T-helper 9 cell (primary cell): Measurements from ENCODE around the gene DCDC2C.

ENCODE experiments used
- DNase-seq: peaks from one replicate; pipeline ENCODE4 v3.0.0-alpha.2; 2020

DCDC2C gene

DNA sequence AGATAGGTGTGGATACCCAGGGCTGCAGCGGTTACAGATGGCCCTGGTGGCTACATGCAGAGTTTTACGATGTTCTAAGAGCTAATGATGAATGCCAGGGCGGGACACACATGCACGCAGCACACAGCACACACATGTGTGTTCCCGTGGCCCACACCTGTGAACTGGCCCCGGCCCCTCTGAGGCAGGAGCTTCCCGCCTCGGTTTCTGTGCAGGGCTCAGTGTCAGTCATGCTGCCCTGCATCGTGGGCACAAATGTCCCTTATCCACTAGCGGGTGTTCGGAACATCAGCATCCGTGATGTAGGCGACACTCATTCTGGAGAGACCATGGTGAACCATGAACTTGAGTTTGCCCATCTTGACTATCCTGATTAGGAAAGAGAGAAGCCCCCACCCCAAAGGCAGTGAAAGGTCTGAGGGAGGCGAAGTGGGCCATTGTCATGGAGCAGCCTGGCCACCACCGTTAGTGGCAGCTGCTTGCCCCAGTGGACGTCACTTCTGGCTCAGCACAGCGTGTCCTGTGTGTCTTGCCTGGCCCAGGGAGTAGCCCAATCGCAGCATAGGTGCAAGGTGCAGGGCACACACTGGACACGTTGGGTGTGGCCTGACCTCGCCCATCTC is 43.8 kb downstream of the DCDC2C start:
- no peak for DNase-seq

DNA sequence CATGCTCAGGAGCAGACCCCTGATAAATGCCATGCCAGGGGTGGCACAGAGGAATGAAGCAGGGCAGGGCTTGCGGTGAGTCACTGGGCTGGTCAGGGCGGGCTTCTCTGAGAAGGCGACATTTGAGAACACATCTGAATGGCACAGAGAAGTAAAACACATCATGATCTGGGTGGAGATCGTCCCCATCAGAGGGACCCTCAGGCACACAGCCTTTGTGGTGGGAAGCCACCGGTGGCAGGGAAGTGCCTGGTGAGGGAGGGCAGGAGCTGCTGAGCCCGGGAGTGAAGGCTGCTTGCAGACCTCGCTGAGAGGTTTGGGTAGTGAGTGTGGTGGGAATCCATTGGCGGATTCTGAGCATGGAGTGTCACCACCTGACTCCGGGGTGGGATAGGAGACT is 44.5 kb downstream of the DCDC2C start:
- no peak for DNase-seq

DNA sequence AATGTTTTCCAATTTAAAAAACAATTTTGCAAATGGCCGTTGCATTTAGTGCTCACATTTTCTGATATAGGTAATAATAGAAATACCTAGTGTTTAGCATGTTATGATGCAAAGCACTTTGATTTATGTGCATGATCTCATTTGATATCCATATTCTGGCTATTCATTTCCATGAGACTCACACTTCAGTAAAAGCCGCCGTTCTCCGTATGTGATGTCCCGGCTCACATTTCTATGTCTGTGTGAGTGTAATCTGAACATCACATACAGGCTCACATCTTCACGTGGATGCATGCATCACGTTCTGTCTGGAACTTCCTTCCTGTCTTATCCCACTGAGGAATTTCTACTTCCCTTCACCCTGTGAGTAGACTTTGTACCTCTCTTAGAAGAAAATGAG is 45.8 kb downstream of the DCDC2C start:
- DNase-seq: no peak

DNA sequence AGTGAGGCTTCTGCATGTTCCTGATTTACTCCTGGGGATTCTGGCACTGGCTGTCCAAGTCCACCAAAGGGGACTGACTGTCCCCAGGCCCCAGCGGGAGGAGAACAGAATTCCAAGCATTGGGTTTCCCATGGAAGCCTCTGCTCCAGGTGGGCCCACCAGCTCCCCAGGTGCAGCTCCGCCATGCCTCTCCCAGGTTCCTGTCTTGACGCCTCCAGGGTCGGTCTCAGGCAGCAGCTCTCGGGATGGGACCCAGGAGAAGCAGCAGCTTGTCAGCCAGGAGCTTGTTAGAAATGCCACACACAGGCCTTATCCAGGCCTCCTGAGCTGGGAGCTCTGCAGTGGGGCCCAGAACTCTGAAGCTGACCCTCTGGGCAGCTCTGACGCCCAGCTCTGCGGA is 47.9 kb downstream of the DCDC2C start:
- DNase-seq: no peak

DNA sequence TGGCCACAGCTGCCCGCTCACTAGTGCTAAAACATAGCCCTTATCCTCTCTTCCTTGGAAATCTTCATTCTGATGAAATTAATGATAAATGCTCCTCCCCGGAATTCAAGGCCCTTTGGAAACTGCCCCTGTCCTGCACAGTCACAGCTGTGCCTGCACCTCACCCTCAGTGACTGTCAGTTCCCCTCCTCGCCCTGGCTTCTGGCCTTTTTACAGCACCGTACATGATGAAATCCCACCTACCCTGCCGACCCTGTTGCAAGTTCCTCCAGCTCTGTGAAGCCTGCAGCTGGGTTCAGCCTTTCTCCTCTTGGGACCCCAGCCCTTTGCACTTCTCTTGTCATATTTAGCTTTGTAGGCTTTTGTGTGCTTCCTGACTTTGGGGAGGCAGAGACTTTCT is 48.4 kb downstream of the DCDC2C start:
- DNase-seq: no peak

DNA sequence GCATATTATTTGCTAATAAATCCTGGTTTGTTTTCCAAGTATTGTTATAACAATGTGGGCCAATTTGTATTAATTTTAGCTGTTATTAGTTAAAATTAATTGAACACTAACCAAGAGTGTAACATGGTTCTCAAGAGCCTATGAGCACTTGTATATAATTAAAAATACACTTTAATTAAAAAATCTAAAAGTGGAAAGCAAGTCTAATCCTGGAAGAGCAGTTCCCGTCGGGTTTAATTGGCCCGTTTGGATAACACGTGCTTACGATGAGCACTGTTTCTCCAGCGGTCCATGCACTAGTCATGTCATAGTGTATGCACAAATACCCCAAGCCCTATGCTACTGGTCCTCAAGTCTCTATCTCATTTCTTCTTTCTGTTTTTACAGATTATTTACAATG is 49.0 kb downstream of the DCDC2C start:
- no peak for DNase-seq

DNA sequence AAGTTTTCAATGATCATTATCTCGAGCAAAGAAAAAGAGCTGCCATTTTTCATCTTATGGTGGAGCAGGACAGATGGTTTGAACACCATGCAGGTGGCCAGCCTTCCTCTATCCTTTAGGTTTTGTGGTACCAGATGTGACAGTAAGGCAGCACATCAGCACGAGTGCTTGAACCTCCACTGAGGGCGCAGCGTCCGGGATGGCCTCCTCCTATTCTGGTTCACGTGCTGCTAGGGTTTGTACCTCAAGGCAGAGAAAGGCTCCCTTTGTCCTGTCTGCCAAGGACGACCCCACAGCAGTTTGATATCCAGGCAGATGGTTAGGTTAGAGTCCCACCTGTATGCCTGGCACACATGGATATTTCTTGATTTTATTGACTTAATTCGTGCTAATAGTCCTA is 50.2 kb downstream of the DCDC2C start:
- DNase-seq: no peak

DNA sequence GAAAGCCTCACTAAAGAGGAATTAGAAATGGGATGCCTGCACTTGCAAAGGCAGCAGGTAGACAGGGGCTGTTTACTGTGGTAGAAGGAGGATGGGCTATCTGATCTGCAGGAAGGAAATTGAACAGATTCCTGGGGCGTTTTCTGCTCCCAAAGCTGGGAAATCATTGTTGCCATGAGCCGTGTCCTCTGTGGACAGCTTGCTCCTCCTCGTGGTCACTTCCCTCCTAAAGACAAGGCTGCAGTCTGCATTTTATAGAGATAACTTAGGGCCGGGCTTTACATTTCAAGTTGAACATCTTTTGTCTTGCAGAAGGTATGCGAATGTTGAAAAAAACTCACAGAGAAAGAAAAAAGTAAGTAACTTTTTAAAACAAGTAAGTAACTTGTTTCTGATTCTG is 50.9 kb downstream of the DCDC2C start:
- no peak for DNase-seq

DNA sequence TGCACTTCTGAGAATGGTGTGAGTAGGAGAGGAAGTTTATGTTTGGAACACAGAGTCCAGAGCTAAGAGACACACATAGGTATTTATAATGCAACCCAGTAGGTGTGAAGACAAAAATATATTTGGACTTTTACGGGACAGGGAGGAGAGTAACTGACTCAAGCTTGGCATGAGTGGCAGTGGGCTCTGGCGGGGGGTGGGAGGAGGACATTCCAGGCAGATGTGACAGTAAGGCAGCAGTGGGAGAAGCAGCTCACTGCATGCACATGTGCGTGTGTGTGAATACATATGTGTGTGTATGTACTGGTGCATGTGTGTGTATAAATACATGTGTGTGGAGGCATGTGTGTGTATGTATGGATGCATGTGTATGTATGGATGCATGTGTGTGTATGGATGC is 51.4 kb downstream of the DCDC2C start:
- no peak for DNase-seq

DNA sequence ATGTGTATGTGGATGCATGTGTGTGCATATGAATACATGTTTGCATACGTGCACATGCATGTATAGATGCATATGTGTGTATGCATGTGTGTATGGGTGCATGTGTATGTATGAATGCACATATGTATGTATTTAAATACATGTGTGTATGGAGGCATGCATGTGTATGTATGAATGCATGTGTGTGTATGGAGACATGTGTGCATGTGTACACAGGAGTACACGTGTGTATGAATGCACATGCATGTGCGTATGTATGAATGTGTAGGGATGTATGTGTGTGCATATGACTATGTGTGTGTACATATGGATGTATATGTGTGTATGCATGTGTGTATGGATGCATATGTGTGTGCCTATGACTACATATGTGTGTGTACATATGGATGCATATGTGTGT is 51.9 kb downstream of the DCDC2C start:
- no peak for DNase-seq

DNA sequence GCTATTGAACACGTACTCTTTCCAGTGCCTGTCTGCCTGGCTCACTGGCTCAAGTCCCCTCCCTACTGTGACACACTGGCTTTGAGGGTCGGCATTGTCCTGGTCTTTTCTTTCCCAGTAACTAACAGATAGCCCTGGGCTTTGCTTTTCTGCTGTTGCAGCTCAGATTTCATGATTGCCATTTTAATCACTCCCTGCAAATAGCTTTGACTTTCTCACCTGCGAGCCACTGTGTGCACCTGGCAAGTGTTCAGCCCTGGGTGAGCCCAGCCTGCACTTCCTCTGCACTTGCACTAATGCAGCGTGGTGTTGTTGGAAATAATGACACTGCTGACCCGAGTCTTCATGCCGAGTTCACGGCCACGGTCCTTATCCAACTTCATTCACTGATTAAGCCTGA is 52.9 kb downstream of the DCDC2C start:
- DNase-seq: no peak

DNA sequence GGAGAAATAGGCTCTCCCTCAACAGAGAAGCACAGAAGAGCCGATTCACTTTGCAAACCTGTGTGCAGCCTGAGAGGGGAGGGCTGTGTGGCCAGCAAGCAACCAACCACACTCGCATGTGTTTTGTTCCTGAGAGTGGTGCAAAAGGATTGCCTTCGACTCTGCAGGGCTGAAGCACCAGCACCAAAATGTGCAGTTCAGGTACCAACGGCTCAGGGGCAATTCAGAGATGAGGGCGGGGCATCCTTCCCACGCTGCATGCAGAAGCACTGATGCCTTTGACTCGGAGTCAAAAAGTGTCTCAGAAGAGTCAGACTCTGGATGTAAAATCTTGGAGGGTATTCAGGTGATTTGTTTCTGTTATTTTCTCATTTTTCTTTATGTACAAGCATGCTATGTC is 55.5 kb downstream of the DCDC2C start:
- no peak for DNase-seq

DNA sequence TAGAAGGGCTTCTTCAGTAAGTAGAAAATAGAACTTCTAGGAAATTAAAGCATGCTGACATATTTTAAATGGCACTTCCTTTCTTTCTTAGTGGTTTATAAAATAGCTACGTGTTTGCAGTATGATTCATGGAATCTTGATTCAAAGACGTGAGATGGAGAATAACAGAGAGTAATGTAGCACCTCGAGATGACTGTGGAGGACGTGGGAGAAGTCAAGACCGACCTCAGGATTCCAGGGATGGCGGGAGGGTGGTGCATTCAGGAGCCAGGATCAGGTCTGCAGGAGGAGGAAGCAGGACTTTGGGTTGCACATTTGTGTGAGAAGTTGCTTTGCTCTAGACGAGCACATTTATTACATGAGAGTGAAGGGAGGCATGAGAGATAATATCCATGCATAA is 56.0 kb downstream of the DCDC2C start:
- DNase-seq: no peak

DNA sequence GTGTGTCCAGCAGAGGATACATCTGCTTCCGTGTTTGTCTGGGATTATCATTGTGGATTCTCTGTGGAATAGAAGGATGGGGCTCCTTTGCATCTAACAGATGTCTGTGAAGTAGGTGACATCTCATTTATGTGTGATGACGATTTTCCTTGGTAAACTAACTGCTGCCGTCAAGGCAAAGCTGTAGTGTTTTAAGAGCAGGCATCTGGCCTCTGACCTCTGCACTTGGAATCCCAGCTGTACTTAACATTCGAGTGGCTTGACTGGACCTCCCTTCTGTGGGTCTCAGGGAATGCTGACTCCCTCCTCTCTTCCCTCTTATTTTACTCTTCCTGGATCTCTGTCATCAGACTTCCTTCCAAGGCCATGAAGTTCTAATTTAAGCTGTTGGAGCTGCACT is 56.4 kb downstream of the DCDC2C start:
- DNase-seq: no peak

DNA sequence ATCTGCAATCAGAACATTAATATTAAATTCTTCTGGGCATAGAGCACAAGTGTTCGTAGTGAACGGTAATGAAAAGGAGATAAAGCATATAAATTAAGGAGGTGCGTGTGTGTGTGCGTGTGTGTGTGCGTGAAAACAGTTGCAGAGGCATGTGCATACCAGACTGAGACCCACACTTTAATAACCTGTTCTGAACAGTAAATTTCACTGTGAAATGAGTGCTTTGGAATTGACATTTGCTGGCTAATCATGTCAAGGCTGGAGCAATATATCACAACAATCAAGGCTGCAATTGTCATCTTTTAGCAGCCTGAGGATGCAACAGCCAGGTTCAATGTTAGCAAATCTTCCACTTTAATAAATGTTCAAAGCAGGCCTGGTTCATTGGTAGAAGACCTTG is 57.9 kb downstream of the DCDC2C start:
- DNase-seq: no peak

DNA sequence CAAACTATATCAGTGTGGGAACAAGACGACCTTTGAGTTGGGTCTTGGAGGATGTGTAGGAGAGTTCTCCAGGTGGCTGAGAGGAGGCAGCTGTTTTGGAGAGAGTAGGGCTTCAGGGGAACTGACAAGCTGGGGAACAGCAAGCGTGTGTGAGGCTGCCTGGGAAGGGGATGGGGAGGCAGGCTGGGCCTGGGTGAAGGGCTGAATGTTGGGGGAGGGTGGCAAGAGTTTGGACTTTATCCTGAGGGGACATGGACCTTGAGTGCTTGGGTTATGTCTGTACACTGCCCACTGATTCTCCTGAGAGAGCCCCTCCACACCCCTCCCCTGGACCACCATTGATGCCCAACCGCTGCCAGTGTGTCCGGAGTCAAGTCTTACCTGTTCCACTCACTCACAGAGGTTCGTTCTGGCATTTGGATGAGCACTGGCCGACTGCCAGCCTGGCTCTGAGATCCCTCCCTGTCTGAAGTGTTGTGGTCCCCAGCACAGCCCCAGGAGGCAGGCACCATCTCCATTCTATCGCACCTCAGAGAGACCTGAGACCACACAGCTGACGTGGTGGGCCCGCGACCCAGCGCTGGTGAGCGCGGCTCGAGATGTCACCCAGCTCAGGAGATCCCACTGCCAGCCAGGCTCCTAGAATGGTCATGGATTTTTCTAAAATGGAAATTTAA is 59.5 kb downstream of the DCDC2C start:
- no peak for DNase-seq

DNA sequence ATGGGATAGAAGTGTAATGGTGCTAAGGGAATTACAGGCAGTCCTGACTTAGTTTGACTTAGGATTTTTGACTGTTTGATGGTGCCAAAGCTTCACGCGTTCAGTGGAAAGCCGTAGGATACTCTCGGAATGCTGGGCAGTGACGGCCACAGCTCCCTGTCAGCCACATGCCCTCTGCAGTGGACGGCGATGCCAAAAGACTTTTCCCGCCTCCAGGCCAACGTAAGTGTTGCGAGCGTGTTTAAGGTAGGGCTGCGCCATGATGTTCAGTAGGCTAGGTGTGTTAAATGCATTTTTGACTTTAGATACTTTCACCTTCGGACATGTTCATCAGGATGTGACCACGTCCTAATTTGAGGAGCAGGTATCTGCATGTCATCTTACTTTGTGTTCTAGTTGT is 63.4 kb downstream of the DCDC2C start:
- no peak for DNase-seq

DNA sequence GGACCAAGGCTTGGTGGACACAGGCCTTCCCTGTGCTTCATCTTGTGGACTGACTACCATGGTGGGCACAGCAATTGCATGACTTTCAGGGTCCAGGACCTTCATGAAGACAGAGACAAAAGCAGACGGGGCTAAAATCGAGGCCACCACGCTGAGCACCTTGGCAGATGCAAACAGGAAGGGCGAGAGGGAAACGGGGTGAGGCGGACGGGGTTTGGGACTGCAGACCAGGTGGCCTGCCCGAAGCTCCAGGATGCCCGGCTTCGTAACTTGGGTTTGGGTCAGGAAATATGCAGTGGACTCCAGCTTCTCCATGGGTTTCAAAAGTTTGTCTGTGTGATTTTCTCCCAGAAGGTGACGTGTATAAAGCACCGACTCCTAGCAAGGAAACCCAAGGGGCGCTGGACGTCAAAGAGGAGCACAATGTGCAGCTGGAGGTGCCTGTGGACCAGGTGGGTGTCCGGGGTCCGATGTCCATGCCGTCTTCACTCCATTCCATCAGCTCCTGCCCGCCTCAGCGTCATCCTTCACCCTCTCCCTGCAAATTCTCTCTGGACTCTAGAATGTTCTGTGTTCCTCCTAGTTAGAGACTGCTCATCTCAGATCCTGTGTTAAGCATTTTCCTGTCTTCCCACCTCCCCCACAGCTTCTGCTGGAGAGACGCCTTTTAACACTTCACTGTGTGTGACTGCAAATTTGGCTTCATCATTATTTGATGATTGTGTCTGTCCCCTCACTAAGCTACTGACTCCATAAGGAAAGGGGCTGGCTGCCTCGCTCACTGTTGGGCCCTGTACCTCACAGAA is 65.8 kb downstream of the DCDC2C start:
- no peak for DNase-seq

DNA sequence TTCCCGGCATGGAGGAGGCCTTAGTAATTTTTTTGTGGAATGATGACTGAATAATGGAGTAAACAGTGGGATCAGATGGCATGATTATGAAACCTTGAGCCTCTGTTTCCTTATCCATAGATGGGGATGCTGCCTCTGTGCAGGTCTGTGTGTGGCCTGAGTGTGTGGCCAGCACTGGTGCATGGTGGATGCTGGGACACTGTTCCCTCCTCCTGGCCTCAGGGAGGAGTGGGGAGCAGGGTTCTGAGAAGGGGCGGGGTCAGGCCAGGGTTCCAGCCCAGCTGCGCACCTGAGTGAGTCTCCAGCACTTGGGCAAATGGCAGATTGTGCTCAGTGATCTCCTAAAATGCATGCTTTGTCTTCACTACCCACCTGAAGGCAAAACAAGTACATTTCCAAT is 66.4 kb downstream of the DCDC2C start:
- no peak for DNase-seq

DNA sequence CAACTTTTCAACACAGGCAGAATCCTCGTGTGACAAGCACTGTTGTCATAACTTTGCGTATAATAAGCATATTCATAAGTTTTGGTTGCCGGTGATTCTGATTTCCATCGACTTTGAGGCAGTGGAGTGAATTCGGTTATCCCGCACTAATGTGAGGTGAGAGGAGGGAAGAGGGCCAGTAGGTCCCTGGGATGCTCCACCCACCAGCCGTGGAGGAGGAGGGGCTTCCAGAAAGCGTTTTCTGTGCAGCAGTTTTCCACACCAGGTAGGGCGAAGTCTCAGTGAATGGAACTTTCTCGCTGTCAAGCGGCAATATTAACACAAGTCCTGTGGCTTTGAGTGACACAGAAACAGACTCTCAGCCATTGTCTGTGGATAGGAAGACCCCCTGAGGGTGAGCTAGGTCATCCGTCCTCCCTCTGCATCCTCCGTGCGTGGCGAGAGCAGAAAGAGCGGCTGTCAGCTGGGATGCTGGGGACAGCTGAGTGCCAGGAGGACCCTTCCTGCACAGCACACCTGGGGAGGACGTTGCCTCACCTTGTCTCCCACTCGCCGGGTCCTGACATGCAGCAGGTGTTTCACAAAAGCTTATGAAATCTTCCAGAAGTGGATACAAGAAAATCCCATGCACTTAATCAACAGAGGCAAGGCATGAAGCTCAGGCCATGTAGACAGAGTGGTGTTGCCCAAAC is 67.5 kb downstream of the DCDC2C start:
- no peak for DNase-seq

DNA sequence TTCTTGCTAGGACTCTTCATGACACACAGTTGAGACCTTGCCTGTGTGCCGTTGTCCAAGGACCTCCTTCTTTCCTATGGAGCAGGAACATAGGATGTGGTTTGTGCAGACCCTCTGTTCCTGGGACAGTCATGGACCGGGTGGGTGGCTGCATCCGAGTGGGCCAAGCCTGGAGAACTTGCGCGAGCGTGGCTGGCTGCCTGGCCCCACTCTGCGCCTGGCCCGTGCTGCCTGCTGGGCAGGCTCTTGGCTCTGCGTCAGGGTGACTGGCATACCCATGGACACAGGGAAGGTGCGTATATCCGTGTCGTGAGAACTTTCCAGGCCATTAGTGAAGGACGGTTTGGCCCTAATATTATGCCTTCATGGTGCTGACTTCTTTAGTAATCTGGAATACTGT is 68.2 kb downstream of the DCDC2C start:
- DNase-seq: no peak

DNA sequence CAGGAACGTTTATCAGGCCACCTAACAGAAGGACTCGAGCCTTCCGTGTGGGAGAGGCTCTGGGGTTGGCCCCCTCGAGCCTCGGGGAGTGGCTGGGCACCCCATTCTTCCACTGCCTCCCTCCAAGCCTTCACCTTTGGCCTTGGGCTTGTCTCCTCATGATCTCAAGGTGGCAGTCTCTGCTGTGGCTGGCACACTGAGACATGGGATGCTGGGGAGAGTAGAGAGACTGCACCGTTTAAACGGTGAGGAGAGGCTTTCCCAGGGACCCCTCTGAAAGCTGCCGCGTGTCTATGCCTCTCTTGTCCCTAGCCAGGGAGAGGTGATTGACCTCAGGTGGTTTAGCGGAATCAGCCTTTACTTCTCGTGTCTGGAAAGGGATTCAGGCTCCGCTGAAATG is 71.0 kb downstream of the DCDC2C start:
- DNase-seq: no peak

DNA sequence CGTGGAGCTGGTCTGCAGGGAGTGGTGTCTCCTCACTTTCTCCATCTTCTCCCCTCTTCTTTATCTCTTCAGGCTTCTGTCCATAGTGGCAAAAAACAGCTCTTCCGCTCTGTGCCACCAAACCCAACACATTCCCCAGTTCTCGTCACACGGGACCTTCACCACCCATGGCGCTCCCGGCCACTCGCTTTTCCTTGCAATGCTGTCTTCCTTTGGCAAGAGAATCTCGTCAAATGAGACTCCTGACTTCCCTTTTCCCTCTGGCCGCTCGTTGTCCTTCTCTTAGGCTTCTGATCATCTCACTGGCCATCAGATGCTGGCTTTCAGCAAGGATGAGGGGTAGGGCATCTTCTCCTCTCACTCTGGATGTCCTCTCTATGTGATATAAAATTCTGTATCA is 72.9 kb downstream of the DCDC2C start:
- no peak for DNase-seq

DNA sequence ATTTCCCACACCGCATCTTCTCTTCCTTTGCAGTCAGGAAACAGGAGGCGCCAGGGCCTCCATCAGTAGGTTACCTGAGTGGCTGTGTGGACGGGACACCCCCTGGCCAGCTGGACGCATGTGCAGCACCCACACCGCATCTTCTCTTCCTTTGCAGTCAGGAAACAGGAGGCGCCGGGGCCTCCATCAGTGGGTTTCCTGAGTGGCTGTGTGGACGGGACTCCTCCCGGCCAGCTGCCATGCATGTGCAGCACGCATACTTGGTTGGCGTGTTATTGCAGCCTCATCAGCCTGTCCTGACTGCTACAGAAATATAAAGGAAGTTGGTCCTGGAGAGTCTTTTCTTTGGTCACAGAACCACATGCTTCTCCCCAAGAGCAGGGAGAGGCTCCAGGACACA is 74.6 kb downstream of the DCDC2C start:
- DNase-seq: no peak
